HG02981 (cell line): Measurements from ENCODE around the gene FAM180B.
"Not testable (repeated sequence)": the region's sequence is repeated elsewhere in the genome, so short reads cannot be mapped to it uniquely, and the experiment has no call there.

Experiments
- ATAC-seq: cut with Tn5 transposase; IDR thresholded peaks from one replicate; pipeline ENCODE4 v1.9.1; 2021; ENCODE audit warnings: mild to moderate bottlenecking, moderate library complexity; ENCODE audit not compliant: unreplicated experiment

Gene FAM180B

DNA sequence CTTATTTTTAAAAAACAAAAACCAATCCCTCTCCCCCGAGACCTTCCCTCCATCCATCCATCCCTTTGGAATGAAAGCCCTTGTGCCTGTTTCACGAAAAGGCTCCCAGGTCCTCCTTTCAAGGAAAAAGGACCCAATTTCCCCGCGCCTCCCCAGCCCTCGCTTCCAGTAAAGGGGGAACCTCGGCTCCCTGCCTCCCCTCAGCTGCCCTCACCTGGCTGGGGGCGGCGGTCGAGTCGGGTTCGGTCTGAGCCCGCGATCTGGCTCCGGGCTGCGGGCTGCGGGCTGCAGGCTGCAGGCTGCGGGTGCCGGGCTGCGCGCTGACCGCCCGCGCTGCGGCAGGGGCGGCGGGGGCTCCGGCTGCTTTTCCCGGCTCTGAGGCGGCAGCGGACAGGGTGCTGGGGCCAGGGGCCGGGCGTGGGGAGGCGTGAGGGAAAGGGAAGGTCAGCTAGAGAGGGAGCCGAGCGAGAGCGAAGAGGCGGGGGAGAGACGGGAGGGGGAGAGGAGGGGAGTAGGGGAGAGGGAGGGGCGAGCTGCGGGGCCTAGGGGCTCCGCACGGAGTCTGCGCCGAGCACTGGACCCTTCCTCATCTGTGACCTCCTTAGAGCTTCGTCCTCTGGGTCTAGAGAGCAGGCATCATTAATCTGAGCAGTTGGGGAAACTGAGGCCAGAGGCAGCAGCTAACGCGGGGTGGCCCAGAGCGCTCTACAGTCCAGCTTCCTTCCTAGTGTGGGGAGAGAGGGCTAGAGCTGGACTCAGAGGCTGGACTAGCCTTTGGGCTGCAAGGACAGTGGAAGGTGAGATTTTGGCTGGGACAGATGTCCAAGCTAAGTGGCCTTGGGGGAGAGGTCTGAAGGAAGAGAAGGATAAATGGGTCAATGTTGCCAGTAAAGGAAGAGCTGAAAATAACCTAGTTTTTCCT is 7.7 kb downstream of the FAM180B start, which contains the start of gene C1QTNF4:
TSS of gene C1QTNF4 (minus strand) at position 478 of the 922 bp plus-strand sequence. CDS start 3,601 bp downstream, outside the sequence.
- ATAC-seq = no peak

DNA sequence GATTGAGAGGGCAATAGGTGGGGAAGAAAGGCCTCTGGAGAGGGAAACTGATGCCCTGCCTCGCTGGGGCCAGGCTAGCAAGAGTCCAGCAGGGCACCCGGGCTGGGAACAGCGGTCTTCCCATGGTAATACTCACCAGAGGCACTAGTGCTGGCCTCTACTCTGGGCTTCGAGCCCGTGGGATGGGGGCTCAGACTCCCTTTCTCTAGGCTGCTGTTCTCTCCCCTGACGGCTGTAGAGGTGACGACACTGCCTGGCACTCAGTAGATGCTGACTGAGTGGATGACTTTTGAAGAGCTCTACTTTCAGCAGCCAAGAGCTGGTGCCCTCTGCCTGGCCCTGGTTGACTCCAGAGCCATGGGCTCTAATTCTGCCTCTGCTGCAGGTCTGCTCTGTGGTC is 8.6 kb downstream of the FAM180B start:
- no peak for ATAC-seq

DNA sequence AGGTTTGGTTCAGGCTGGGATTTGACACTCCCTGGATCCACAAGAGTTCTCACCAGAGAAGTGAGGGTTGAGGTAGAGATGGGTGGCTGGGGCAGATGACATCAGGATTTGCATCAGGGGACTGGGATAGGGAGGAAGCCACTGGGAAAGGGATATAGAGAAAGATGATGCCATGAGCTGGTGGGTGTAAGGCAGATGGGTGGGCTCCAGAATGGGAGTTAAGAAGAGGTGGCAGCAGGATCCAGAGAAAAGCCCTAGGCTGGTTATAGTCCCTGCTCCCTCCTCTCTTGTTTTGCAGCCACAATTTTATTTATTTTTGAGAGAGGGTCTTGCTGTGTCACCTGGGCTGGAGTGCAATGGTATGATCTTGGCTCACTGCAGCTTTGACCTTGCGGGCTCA is 9.5 kb downstream of the FAM180B start:
- ATAC-seq = no peak

DNA sequence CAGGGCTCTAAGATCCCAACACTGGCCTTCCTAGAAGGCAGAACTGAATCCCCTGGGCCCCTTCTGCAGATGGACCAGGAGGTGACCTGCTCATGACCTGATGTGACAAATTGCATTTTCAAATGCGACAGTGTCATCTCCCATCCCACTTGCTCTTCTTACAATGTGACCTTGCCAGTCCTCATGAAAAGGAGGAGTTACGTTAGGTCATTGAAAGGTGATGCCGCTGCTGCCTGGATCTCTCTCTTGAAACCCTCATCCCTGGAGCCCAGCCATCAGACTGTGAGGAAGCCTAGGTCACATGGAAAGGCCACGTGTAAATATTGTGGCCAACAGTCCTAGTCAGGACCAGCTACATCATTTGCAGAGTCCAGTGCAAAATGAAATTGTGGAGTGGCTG is 13.4 kb downstream of the FAM180B start:
- no peak for ATAC-seq

DNA sequence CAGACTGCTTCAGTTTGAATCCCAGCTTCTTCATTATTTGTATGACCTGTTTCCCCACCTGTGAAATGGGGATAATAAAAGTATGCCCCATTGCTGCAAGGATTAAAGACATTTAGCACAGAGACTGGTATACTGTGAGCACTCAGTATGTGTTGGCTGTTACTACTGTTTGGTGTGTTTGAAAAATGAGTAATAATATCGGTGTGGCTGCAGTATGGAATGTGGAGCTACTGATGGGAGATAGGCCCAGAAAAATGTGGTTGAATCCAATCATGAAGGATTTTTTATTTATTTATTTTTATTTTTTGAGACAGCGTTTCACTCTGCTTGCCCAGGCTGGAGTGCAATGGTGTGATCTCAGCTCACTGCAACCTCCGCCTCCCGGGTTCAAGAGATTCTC is 16.8 kb downstream of the FAM180B start:
- ATAC-seq = no peak

DNA sequence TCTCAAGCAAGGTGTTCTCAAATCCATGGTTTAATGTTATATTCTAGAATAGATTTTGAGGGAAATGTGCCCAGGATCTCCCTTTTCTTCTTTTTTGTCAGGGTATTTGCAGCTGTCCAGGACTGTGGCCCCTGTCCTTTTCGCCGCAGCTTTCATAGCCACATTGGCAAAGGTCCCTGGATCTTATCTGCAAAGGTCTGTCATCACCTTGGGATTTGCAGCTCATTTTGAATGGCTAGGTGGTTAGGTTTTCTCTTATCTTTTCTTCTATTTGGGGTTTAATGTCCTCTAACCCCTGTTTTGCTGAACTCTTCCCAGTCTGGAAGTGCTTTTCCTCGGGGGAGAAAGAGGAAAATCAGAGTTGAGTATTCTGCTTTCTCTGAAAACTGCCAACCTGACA is 19.4 kb downstream of the FAM180B start:
- ATAC-seq = no peak

DNA sequence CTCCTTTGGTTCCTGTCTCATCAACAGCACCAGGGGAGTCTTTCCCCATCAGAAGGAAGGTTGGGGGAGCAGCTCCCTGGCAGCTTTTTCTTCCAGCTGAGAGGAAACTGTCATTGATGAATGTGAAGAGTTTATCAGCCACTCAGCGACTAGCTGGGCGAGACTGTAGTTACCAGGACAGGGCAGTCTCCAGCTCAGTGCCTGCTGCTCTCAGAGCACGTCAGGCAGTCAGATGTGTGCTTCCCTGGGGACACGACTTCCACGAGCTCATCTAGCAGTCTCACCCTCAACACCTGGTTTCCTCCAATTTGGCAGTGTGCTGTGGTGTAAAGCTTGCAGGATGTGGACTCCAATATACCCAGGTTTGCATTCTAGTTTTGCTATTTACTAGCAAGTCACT is 20.3 kb downstream of the FAM180B start:
- ATAC-seq = no peak

DNA sequence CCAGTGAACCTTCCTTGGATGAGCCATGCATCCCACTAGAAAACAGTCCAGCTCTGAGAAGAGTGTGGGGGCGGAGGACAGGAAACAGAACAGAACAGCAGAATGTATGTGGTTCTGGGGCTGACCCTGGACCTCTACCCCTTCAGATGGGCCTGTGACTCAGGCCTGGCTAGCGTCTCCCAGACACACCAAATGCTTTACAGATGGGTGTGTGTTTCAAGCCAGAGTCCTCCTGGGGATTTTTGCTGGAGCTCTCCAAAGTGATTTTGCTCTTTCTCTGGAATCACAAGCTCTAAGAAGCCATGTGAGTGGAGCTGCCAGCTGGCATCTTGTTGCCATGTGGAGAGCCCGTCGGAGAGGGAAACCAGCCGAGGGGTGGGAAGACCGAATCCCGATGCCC is 20.9 kb downstream of the FAM180B start:
- ATAC-seq = no peak

DNA sequence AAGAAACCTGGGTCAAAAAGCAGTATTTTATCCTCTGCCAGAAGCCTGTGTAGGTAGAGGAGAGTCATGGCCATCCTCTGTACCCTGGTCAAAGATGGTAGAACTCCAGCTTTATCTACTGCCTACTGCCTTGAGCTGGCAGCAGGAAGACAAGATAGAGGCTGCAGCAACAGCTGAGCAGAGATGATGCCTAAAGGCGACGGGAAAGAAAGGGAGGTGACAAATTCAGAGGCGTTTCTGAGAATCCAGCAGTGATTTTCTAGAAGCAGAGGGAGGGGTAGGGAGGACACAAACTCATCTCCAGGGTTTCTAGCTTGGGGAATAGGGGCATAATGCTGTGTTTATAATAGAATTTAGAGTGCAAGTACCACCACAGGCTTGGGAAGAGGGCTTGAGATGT is 23.2 kb downstream of the FAM180B start:
- ATAC-seq = no peak

DNA sequence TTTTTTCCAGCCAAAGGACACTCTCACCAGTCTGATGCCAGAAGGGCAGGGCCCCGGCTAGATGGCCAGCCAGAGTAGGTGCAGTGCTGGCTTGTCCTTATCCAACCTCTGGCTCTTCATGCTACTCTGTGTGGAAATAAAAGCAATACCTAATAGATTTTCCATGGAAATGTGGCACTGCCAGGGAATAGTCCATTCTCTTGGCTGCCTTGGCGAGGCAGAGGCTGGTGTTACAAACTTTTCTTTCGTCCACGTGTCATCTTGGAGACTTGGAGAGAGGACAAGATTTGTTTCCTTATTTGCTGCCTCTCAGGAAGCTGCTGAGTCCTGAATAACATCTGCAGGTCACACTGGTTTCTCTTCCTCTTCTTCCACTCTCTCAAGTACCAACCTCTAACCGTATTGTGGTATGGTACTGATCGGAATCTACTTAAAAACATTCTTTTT is 24.9 kb downstream of the FAM180B start:
- peak; percentile 71 for ATAC-seq

DNA sequence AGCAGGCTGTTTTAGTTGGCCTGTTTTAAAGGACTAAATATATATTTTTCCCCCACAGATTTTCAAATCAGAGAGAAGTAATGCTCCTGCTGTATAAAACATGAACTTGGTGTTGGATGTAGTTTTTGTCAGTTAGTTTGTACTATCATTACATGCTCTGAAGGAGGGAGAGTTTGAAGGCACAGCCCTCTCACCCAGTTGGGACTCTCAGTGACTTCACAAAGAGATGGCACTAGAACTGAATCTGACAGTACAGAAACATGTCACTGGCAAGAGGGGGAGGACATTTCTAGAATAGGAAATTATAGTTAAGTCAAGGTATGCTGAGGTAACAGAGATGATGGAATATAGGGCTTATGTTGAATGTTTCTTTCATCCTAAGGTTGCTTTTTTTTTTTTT is 28.8 kb downstream of the FAM180B start:
- no peak for ATAC-seq

DNA sequence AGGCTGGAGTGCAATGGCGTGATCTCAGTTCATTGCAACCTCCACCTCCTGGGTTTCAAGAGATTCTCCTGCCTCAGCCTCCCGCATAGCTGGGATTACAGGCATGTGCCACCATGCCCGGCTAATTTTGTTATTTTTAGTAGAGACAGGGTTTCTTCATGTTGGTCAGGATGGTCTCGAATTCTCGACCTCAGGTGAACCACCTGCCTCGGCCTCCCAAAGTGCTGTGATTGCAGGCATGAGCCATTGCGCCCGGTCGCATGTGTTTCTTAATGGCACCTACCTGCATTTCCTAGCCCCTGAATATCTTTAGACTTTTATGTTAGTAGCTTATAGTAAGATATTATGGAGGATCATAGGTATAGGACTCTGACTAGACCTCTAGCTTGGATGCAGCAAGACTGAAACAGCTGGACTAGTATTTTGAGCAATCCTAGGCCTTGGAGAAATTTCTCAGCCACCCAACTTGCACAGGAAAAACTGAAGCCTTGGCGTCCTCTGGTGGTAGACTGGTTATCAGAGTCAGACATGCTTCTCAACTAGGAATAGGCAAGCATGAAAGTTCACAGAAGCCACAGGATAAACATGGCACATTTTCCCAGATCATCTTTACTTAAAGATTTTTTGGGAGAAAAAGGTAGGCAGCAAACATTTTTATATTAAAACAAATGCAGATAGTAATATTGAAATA is 30.4 kb downstream of the FAM180B start:
- ATAC-seq = no peak

DNA sequence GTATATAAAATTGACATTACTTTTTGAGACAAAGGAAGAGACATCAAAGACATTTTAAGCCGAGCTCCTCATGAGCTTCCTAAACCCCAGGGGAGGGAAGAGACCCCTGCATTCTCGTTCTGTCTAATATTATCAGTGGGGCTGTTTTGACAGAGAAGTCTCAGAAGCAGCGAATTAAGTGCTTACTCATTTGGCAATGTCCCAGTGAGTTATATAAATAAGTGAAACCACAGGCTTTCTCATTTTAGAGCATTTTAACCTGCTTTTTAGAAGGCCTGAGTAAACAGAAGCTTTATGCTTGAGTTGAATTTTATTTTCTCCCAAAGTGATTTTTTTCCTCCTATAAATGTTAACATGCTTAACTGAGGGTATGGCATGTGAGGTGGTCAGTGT is 30.9 kb downstream of the FAM180B start:
- ATAC-seq = no peak

DNA sequence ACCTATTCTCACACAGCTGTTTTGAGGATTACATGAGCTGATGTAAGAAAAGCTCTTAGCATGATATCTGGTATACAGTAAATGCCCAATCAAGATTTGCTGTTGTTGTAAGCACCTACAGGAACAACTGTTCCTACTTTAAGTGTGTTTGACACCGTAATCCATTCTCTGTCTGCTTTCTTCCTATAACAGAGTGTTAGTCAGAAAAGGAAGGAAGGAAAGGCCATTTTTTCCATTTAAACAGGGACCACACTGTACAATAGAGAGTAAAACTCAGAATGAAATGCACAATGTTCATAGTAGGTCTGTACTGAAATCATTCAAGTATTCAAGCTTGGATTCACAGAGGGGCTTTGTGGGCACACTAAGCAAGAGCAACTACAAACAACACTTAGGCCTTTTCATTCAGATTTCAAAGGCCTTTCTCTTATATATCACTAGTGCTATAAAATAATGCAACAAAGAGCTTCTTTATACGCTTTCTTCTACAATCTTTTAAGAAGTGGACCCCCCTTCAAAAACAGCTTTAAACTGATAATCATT is 34.4 kb downstream of the FAM180B start:
- no peak for ATAC-seq

DNA sequence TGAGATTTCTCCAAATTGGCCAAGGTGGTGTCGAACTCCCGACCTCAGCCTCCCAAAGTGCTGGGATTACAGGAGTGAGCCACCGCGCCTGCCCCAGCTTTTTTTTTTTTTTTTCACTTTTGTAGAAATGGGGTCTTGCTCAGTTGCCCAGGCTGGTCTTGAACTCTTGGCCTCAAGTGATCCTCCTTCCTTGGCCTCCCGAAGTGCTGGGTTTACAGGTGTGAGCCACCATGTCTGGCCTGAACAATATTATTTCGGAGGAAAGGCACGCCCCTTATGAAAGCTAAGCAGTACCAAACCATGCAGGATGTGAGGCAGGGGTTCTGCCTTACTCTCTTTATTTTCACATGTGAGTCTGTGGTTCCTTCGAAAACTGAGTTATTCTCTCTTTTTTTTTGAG is 39.8 kb downstream of the FAM180B start:
- ATAC-seq = no peak

DNA sequence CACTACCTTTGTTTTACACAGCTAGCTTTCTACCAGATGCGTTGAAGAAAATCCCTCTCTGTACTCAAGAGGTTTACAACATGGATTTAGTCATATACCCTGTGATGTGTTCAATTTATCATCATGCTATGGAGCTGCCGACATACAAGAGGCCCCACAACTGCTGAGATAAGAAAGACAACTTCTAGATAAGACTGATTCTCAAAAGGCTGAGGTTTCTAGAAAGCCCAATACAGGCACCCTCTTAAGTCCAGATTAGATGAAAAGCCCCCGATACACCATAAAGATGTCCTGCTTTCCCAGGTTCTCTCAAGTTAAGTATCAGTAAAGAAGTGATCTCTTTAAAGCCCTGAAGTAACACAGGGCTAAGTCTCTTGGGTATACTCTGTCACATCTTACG is 41.5 kb downstream of the FAM180B start:
- ATAC-seq = no peak

DNA sequence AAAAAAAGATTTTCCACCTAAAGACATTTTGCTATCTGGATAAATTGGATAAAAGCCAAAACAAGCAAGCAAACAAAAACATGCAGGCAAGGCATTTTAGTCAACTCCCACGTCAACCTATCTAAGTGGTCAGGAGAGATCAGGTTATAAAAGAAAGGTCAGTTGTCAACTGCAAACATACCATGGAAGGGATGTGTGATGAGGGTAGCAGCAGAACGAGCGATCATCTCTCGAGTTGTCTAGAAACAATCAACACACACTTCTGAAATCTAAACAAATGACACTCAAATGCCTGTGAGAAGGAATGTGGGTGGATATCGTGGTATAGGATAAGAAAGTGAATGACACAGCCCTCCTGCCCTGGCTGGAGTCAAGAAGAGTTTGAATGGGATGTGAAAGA is 45.0 kb downstream of the FAM180B start:
- ATAC-seq = no peak

DNA sequence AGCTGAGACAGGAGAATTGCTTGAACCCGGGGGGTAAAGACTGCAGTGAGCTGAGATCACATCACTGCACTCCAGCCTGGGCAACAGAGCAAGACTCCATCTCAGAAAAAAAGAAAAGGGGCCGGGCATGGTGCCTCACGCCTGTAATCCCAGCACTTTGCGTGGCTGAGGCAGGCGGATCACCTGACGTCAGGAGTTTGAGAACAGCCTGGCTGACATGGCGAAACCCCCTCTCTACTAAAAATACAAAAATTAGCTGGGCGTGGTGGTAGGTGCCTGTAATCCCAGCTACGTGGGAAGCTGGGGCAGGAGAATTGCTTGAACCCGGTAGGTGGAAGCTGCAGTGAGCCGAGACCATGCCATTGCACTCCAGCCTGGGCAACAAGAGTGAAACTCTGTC is 49.9 kb downstream of the FAM180B start:
- ATAC-seq = not testable (repeated sequence)
